Stimulated activated CD8-positive, alpha-beta memory T cell treated with anti-CD3 and anti-CD28 coated beads, Interleukin-12 subunit alpha, Interleukin-12 subunit beta, amount 100 ng/mL, for 24 hours (primary cell): ENCODE results near the gene THNSL1.
"Not testable (repeated sequence)": the region's sequence is repeated elsewhere in the genome, so short reads cannot be mapped to it uniquely, and the experiment has no call there.

Experiments used
- DNase-seq: peaks from one replicate; pipeline ENCODE4 v3.0.0-alpha.2; 2020; ENCODE audit errors: extremely low read depth

THNSL1 gene

GRCh38 chr10:25011591-25011990 lies 4.8 kb upstream of the THNSL1 start:
- DNase-seq, result not testable (repeated sequence)

- DNase-seq, result no peak
Observed at GRCh38 chr10:25014579-25014978, 1.8 kb upstream of the THNSL1 start.

- DNase-seq, result peak; percentile 78
Observed at GRCh38 chr10:25015828-25016375, 510 bp upstream of the THNSL1 start, which contains the start of gene ENKUR. Gene ENKUR (minus strand): TSS chr10:25016158. CDS start chr10:25015936, 222 bp downstream.

- DNase-seq, result no peak
Observed at GRCh38 chr10:25017154-25017590, 760 bp downstream of the THNSL1 start.

GRCh38 chr10:25017661-25018060 lies 1.2 kb downstream of the THNSL1 start:
- DNase-seq, result no peak

- no peak for DNase-seq
Observed at GRCh38 chr10:25018703-25019102, 2.3 kb downstream of the THNSL1 start.

- no peak for DNase-seq
Observed at GRCh38 chr10:25023278-25023677, 6.9 kb downstream of the THNSL1 start.

GRCh38 chr10:25024528-25024927 lies 8.1 kb downstream of the THNSL1 start:
- DNase-seq, result no peak

- no peak for DNase-seq
Observed at GRCh38 chr10:25026463-25026862, 10.1 kb downstream of the THNSL1 start.

- no peak for DNase-seq
Observed at GRCh38 chr10:25028711-25029110, 12.3 kb downstream of the THNSL1 start.

- DNase-seq, result no peak
Observed at GRCh38 chr10:25029519-25029918, 13.1 kb downstream of the THNSL1 start.

GRCh38 chr10:25036381-25036780 lies 20.0 kb downstream of the THNSL1 start:
- no peak for DNase-seq

GRCh38 chr10:25038325-25038724 lies 21.9 kb downstream of the THNSL1 start:
- DNase-seq, result no peak

- no peak for DNase-seq
Observed at GRCh38 chr10:25039531-25039930, 23.1 kb downstream of the THNSL1 start.

- no peak for DNase-seq
Observed at GRCh38 chr10:25046641-25047040, 30.2 kb downstream of the THNSL1 start.

- no peak for DNase-seq
Observed at GRCh38 chr10:25047088-25047487, 30.7 kb downstream of the THNSL1 start.

GRCh38 chr10:25047591-25048301 lies 31.3 kb downstream of the THNSL1 start:
- no peak for DNase-seq

GRCh38 chr10:25048450-25048849 lies 32.0 kb downstream of the THNSL1 start:
- no peak for DNase-seq

GRCh38 chr10:25049966-25050365 lies 33.6 kb downstream of the THNSL1 start:
- no peak for DNase-seq

GRCh38 chr10:25050402-25050801 lies 34.0 kb downstream of the THNSL1 start:
- no peak for DNase-seq

GRCh38 chr10:25052012-25052411 lies 35.6 kb downstream of the THNSL1 start:
- no peak for DNase-seq

- DNase-seq, result no peak
Observed at GRCh38 chr10:25056726-25057125, 40.3 kb downstream of the THNSL1 start.

GRCh38 chr10:25057886-25058285 lies 41.5 kb downstream of the THNSL1 start:
- DNase-seq, result no peak

GRCh38 chr10:25059990-25060389 lies 43.6 kb downstream of the THNSL1 start:
- DNase-seq, result no peak
